Measurements from ENCODE around the gene PSMD4. TPM values are rescaled to one million over a fixed set of nuclear protein-coding genes. Genes with fewer than 3 reads are reported as not detected.

PSMD4 gene
- total RNA-seq, 4 donors from 2014 or later: 77.1 to 110 (median 96.5) TPM

DNA sequence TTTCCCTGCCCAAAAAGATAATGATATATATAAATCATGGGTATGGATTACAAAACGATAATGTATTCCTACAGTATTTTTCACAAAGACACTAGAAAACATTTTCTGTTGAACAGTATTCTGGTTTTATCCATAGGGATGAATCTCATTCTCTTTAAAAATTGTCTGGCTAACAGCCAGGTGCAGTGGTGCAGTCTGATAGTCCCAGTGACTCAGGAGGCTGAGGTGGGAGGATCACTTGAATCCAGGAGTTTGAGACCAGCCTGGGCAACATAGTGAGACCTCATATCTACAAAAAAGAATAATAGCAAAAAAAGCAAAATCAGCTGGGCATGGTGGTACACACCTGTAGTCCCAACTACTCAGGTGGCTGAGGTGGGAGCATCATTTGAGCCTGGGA lies 32.9 kb upstream of the PSMD4 start:
- TF ChIP-seq POLR2A (IDR thresholded peaks at IDR 0.05): no peak
- TF ChIP-seq, protein P1, sequence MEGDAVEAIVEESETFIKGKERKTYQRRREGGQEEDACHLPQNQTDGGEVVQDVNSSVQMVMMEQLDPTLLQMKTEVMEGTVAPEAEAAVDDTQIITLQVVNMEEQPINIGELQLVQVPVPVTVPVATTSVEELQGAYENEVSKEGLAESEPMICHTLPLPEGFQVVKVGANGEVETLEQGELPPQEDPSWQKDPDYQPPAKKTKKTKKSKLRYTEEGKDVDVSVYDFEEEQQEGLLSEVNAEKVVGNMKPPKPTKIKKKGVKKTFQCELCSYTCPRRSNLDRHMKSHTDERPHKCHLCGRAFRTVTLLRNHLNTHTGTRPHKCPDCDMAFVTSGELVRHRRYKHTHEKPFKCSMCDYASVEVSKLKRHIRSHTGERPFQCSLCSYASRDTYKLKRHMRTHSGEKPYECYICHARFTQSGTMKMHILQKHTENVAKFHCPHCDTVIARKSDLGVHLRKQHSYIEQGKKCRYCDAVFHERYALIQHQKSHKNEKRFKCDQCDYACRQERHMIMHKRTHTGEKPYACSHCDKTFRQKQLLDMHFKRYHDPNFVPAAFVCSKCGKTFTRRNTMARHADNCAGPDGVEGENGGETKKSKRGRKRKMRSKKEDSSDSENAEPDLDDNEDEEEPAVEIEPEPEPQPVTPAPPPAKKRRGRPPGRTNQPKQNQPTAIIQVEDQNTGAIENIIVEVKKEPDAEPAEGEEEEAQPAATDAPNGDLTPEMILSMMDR (IDR thresholded peaks at IDR 0.05): no peak
- H3K9me3 ChIP-seq: no peaks in the 10 kb centered on the region
- H3K4me1 ChIP-seq: peaks cover 7 to 8% of the 10 kb centered on the region in 2 donors
- 89 to 93% methylated on average over 1 of the region's 1 CpG for WGBS, 2 donors
- H3K4me3 ChIP-seq (replicated peaks in 1 of 3): no peak overlapping the region
- no peaks in the 10 kb centered on the region for H3K36me3 ChIP-seq
- H3K27ac ChIP-seq: no peak overlapping the region
- DNase-seq: no peak
- intact Hi-C loops (cut with DNase I): no loop called here
- H3K27me3 ChIP-seq: no peaks in the 10 kb centered on the region

DNA sequence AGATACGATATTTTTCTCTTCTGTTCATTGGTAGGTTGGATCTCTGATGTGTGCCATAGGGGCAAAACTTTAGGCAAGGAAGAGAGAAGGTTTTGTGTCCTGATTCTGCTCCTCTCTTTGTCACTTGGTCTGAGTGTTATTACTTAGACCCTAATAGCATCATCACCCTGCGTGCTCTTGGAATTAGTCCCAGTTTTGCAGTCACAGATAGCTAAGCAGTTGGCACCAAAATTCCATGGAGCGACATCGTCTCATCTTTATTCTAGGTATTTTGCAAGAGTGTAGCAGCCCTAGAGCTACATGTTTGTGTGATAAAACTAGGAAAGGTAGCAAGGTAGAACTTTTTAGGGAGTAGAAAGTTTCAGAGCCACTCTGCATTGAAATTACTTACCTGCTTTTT lies 32.4 kb upstream of the PSMD4 start:
- Histone ChIP-seq H3K27ac (no peak overlapping the region), H3K27me3 (no peaks in the 10 kb centered on the region), H3K9me3 (no peaks in the 10 kb centered on the region), H3K36me3 (no peaks in the 10 kb centered on the region), H3K4me3 (replicated peaks in 1 of 3) (no peak overlapping the region), H3K4me1 (peaks cover 7 to 8% of the 10 kb centered on the region in 2 donors)
- intact Hi-C loops (cut with DNase I): no loop called here
- WGBS, 2 donors: 62 to 70% methylated on average over 4 of the region's 4 CpGs
- TF ChIP-seq, protein P1 (IDR thresholded peaks at IDR 0.05): no peak
- TF ChIP-seq POLR2A (IDR thresholded peaks at IDR 0.05): no peak
- peak; percentile 22 to 26 for DNase-seq

DNA sequence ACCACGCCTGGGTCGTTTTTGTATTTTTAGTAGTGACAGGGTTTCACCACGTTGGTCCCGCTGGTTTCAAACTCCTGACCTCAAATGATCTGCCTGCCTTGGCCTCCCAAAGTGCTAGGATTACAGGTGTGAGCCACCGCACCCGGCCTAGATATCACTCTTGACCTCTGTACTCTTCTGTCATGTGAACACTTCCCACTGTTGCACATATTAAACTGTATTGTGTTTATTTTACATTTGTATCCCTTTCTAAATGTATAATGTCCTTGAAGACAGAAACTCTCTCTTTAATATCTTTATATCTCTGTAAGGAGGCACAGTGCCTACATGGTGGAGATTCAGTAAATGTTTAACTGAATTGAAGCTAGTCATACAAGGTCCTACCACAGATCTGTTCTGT lies 19.3 kb upstream of the PSMD4 start:
- H3K27me3 ChIP-seq: no peaks in the 10 kb centered on the region
- no peak for DNase-seq
- H3K9me3 ChIP-seq: no peaks in the 10 kb centered on the region
- H3K4me1 ChIP-seq: no peaks in the 10 kb centered on the region
- WGBS, 2 donors: 86 to 89% methylated on average over 6 of the region's 6 CpGs
- no peak overlapping the region for H3K4me3 ChIP-seq (replicated peaks in 1 of 3)
- TF ChIP-seq, protein P1 (IDR thresholded peaks at IDR 0.05): no peak
- TF ChIP-seq POLR2A (IDR thresholded peaks at IDR 0.05): no peak
- H3K27ac ChIP-seq: no peak overlapping the region
- intact Hi-C loops (cut with DNase I): no loop called here
- H3K36me3 ChIP-seq: peaks cover 86 to 94% of the 10 kb centered on the region in 2 donors

DNA sequence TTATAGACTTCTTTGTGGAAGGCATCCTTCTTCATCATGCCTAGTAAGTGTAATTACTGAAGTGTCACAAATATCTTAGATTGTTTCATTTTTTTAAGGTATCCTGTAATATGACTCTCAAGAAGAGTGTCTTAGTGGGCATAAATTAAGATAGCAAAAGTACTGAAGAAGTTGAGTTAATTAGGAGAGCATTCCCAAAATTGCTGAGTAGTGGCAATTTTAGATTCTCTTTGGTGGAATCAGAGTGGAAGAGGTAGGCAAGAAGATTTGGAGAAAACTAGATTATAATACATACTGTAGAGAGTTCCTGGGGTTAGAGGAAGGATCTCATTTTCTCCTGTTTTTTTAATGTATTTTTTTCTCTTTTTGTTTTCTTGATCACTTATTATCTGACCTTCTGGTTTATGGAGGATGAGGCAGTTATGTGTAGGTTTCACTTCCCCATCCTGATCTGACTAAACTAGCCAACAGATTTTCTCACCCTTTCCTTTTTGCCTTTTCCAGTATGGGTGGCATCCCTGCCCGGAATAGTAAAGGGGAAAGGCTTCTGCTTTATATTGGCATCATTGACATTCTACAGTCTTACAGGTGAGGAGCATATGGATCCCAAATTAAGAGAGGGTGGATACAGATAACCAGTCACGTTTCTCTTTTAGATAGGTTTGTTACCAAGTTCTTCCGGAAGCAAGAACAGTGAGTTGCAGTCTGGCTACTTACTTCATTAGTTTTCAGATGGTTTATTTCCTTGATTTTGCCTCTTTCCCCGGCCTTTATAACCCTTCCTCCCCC lies 16.7 kb upstream of the PSMD4 start:
- intact Hi-C loops (cut with DNase I): no loop called here
- Histone ChIP-seq H3K4me1 (no peaks in the 10 kb centered on the region), H3K27ac (no peak overlapping the region), H3K27me3 (no peaks in the 10 kb centered on the region), H3K36me3 (peaks cover 88 to 93% of the 10 kb centered on the region in 2 donors), H3K9me3 (no peaks in the 10 kb centered on the region), H3K4me3 (replicated peaks in 1 of 3) (no peak overlapping the region)
- TF ChIP-seq POLR2A (IDR thresholded peaks at IDR 0.05): no peak
- TF ChIP-seq, protein P1 (IDR thresholded peaks at IDR 0.05): no peak
- WGBS, 2 donors: 90 to 92% methylated on average over 4 of the region's 4 CpGs
- no peak for DNase-seq

DNA sequence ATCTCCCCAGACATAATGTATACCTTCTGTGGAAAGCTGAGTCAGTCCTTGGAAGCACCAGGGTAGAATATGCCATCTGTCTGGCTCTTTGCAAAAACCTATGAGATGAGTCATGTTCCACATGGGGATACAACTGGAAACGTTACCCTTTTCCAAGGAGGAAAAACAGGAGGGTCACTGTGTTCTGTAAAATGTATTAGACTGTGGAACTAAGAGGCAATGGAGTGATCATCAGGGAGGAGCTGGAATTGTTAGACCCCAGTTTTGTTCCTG lies 16.1 kb upstream of the PSMD4 start:
- Histone ChIP-seq H3K27me3 (no peaks in the 10 kb centered on the region), H3K9me3 (no peaks in the 10 kb centered on the region), H3K4me3 (replicated peaks in 1 of 3) (no peak overlapping the region), H3K4me1 (no peaks in the 10 kb centered on the region), H3K36me3 (peaks cover 88 to 93% of the 10 kb centered on the region in 2 donors), H3K27ac (no peak overlapping the region)
- TF ChIP-seq, protein P1 (IDR thresholded peaks at IDR 0.05): no peak
- no peak for TF ChIP-seq POLR2A (IDR thresholded peaks at IDR 0.05)
- 67 to 86% methylated on average over 1 of the region's 1 CpG for WGBS, 2 donors
- DNase-seq: no peak
- intact Hi-C loops (cut with DNase I): no loop called here

All from thyroid gland (tissue), 4 donors.